Measurements from ENCODE around the gene ISCA2.

- TF ChIP-seq EZH2 (IDR thresholded peaks at IDR 0.05; ENCODE audit: low read length): no peak
- TF ChIP-seq CTCF (optimal IDR thresholded peaks at IDR 0.05 in 1 of 3, IDR thresholded peaks at IDR 0.05 in 1 of 3, conservative IDR thresholded peaks at IDR 0.05 in 1 of 3; ENCODE audit: extremely low read depth in 1 of 3, insufficient read depth in 2 of 3, low read length in 3 of 3): no peak
These were observed 23.0 kb downstream of the ISCA2 start for GRCh38 chr14:74516451-74517160.

Data from keratinocyte (primary cell).